ENCODE data around the gene MMP13. TPM values are rescaled to one million over a fixed set of nuclear protein-coding genes. Genes with fewer than 3 reads are reported as not detected.

Gene MMP13
- total RNA-seq, 2 experiments from 2014 or later, result not detected

- H3K4me3 Mint-ChIP-seq, result no peak overlapping the region
- H3K9me3 Mint-ChIP-seq (ENCODE audit: insufficient read depth), result no peaks in the 10 kb centered on the region
- CTCF ChIA-PET, result no interaction called here
- no peaks in the 10 kb centered on the region for H3K4me1 Mint-ChIP-seq (ENCODE audit: low read depth)
- peaks cover 19% of the 10 kb centered on the region for H3K27me3 Mint-ChIP-seq (ENCODE audit: low read depth)
- DNase-seq (no peak), ATAC-seq (no peak)
- no peak overlapping the region for H3K27ac Mint-ChIP-seq
- POLR2A ChIA-PET, result no interaction called here
- no peaks in the 10 kb centered on the region for H3K36me3 Mint-ChIP-seq (ENCODE audit: low read depth)
Observed at GRCh38 chr11:102972853-102973252, 17.3 kb upstream of the MMP13 start.

- H3K27me3 Mint-ChIP-seq (ENCODE audit: low read depth), result peaks cover 19% of the 10 kb centered on the region
- no peak overlapping the region for H3K27ac Mint-ChIP-seq
- H3K4me1 Mint-ChIP-seq (ENCODE audit: low read depth), result no peaks in the 10 kb centered on the region
- ATAC-seq (no peak), DNase-seq (no peak)
- no peaks in the 10 kb centered on the region for H3K9me3 Mint-ChIP-seq (ENCODE audit: insufficient read depth)
- ChIA-PET CTCF (no interaction called here), POLR2A (no interaction called here)
- H3K4me3 Mint-ChIP-seq, result no peak overlapping the region
- no peaks in the 10 kb centered on the region for H3K36me3 Mint-ChIP-seq (ENCODE audit: low read depth)
Observed at GRCh38 chr11:102971766-102972165, 16.2 kb upstream of the MMP13 start.

- H3K4me1 Mint-ChIP-seq (ENCODE audit: low read depth), result no peaks in the 10 kb centered on the region
- no peak for DNase-seq
- H3K4me3 Mint-ChIP-seq, result no peak overlapping the region
- peaks cover 20% of the 10 kb centered on the region for H3K27me3 Mint-ChIP-seq (ENCODE audit: low read depth)
- no peaks in the 10 kb centered on the region for H3K9me3 Mint-ChIP-seq (ENCODE audit: insufficient read depth)
- POLR2A ChIA-PET, result no interaction called here
- H3K27ac Mint-ChIP-seq, result no peak overlapping the region
- CTCF ChIA-PET, result no interaction called here
- no peak for ATAC-seq
- no peaks in the 10 kb centered on the region for H3K36me3 Mint-ChIP-seq (ENCODE audit: low read depth)
Observed at GRCh38 chr11:102967497-102967896, 12.0 kb upstream of the MMP13 start.

GRCh38 chr11:102966011-102966410, 10.5 kb upstream of the MMP13 start:
- no peaks in the 10 kb centered on the region for H3K9me3 Mint-ChIP-seq (ENCODE audit: insufficient read depth)
- H3K4me3 Mint-ChIP-seq, result no peak overlapping the region
- POLR2A ChIA-PET, result no interaction called here
- CTCF ChIA-PET, result interaction anchor here (1.5 kb wide), 1 partner anchor 70 kb away, joined by 4 read pairs; no protein-coding TSS in a partner anchor
- no peaks in the 10 kb centered on the region for H3K36me3 Mint-ChIP-seq (ENCODE audit: low read depth)
- H3K4me1 Mint-ChIP-seq (ENCODE audit: low read depth), result no peaks in the 10 kb centered on the region
- DNase-seq, result no peak
- H3K27ac Mint-ChIP-seq, result no peak overlapping the region
- ATAC-seq, result no peak
- peaks cover 12% of the 10 kb centered on the region for H3K27me3 Mint-ChIP-seq (ENCODE audit: low read depth)

GRCh38 chr11:102964867-102965266, 9.3 kb upstream of the MMP13 start:
- Mint-ChIP-seq H3K4me1 (ENCODE audit: low read depth) (no peaks in the 10 kb centered on the region), H3K9me3 (ENCODE audit: insufficient read depth) (no peaks in the 10 kb centered on the region), H3K27me3 (ENCODE audit: low read depth) (peaks cover 6% of the 10 kb centered on the region), H3K27ac (no peak overlapping the region), H3K4me3 (no peak overlapping the region), H3K36me3 (ENCODE audit: low read depth) (no peaks in the 10 kb centered on the region)
- POLR2A ChIA-PET, result no interaction called here
- ATAC-seq (no peak), DNase-seq (no peak)
- CTCF ChIA-PET, result interaction anchor here (1.5 kb wide), 2 partner anchors 23 to 71 kb away, joined by 4 to 5 read pairs; no protein-coding TSS in a partner anchor

GRCh38 chr11:102957953-102958352, 2.4 kb upstream of the MMP13 start:
- ChIA-PET POLR2A (no interaction called here), CTCF (no interaction called here)
- no peaks in the 10 kb centered on the region for H3K4me1 Mint-ChIP-seq (ENCODE audit: low read depth)
- no peak overlapping the region for H3K4me3 Mint-ChIP-seq
- H3K9me3 Mint-ChIP-seq (ENCODE audit: insufficient read depth), result no peaks in the 10 kb centered on the region
- no peak overlapping the region for H3K27ac Mint-ChIP-seq
- DNase-seq, result no peak
- peaks cover 9% of the 10 kb centered on the region for H3K27me3 Mint-ChIP-seq (ENCODE audit: low read depth)
- no peak for ATAC-seq
- H3K36me3 Mint-ChIP-seq (ENCODE audit: low read depth), result no peaks in the 10 kb centered on the region

- H3K4me1 Mint-ChIP-seq (ENCODE audit: low read depth), result no peaks in the 10 kb centered on the region
- ATAC-seq, result no peak
Observed at GRCh38 chr11:102950622-102951081, 4.9 kb downstream of the MMP13 start.

GRCh38 chr11:102946237-102946636, 9.3 kb downstream of the MMP13 start:
- CTCF ChIA-PET, result interaction anchor here (1.3 kb wide), 1 partner anchor 31 kb away, joined by 4 read pairs; no protein-coding TSS in a partner anchor
- Mint-ChIP-seq H3K36me3 (ENCODE audit: low read depth) (no peaks in the 10 kb centered on the region), H3K27me3 (ENCODE audit: low read depth) (peaks cover 4% of the 10 kb centered on the region)

More at GRCh38 chr11:102950622-102951081, 4.9 kb downstream of the MMP13 start:
- DNase-seq, result no peak
- Mint-ChIP-seq H3K27ac (no peak overlapping the region), H3K4me3 (no peak overlapping the region), H3K27me3 (ENCODE audit: low read depth) (peaks cover 7% of the 10 kb centered on the region), H3K9me3 (ENCODE audit: insufficient read depth) (no peaks in the 10 kb centered on the region), H3K36me3 (ENCODE audit: low read depth) (no peaks in the 10 kb centered on the region)
- ChIA-PET POLR2A (interaction anchor here (0.6 kb wide), 1 partner anchor 86 kb away, joined by 3 read pairs; no protein-coding TSS in a partner anchor), CTCF (no interaction called here)

GRCh38 chr11:102940714-102941588, 14.6 kb downstream of the MMP13 start:
- no peak overlapping the region for H3K27ac Mint-ChIP-seq
- no peak overlapping the region for H3K4me3 Mint-ChIP-seq
- H3K9me3 Mint-ChIP-seq (ENCODE audit: insufficient read depth), result no peaks in the 10 kb centered on the region
- CTCF ChIA-PET, result interaction anchor here (0.7 to 2.6 kb wide), 19 partner anchors 8 to 647 kb away, joined by 3 to 13 read pairs (median 3); no protein-coding TSS in a partner anchor
- H3K36me3 Mint-ChIP-seq (ENCODE audit: low read depth), result no peaks in the 10 kb centered on the region
- DNase-seq, result peak; percentile 54
- peak; percentile 82 for ATAC-seq
- H3K27me3 Mint-ChIP-seq (ENCODE audit: low read depth), result peaks cover 2% of the 10 kb centered on the region
- POLR2A ChIA-PET, result no interaction called here
- H3K4me1 Mint-ChIP-seq (ENCODE audit: low read depth), result peaks cover 2% of the 10 kb centered on the region

More at GRCh38 chr11:102946237-102946636, 9.3 kb downstream of the MMP13 start:
- no peak overlapping the region for H3K27ac Mint-ChIP-seq
- H3K9me3 Mint-ChIP-seq (ENCODE audit: insufficient read depth), result no peaks in the 10 kb centered on the region
- no peak for DNase-seq
- POLR2A ChIA-PET, result no interaction called here
- no peak for ATAC-seq
- H3K4me3 Mint-ChIP-seq, result no peak overlapping the region
- no peaks in the 10 kb centered on the region for H3K4me1 Mint-ChIP-seq (ENCODE audit: low read depth)

- no peak overlapping the region for H3K4me3 Mint-ChIP-seq
- ChIA-PET POLR2A (no interaction called here), CTCF (no interaction called here)
- no peaks in the 10 kb centered on the region for H3K9me3 Mint-ChIP-seq (ENCODE audit: insufficient read depth)
- DNase-seq, result no peak
- H3K4me1 Mint-ChIP-seq (ENCODE audit: low read depth), result peaks cover 2% of the 10 kb centered on the region
- H3K27me3 Mint-ChIP-seq (ENCODE audit: low read depth), result peaks cover 2% of the 10 kb centered on the region
- ATAC-seq, result no peak
- no peak overlapping the region for H3K27ac Mint-ChIP-seq
- no peaks in the 10 kb centered on the region for H3K36me3 Mint-ChIP-seq (ENCODE audit: low read depth)
Observed at GRCh38 chr11:102936864-102937509, 18.5 kb downstream of the MMP13 start.

GRCh38 chr11:102935514-102935913, 20.0 kb downstream of the MMP13 start:
- no peaks in the 10 kb centered on the region for H3K9me3 Mint-ChIP-seq (ENCODE audit: insufficient read depth)
- ATAC-seq, result no peak

GRCh38 chr11:102934735-102935134, 20.8 kb downstream of the MMP13 start:
- POLR2A ChIA-PET, result no interaction called here
- Mint-ChIP-seq H3K4me1 (ENCODE audit: low read depth) (no peaks in the 10 kb centered on the region), H3K27ac (no peak overlapping the region), H3K36me3 (ENCODE audit: low read depth) (no peaks in the 10 kb centered on the region), H3K27me3 (ENCODE audit: low read depth) (peaks cover 2% of the 10 kb centered on the region), H3K9me3 (ENCODE audit: insufficient read depth) (no peaks in the 10 kb centered on the region), H3K4me3 (no peak overlapping the region)
- ATAC-seq (no peak), DNase-seq (no peak)
- CTCF ChIA-PET, result no interaction called here

More at GRCh38 chr11:102935514-102935913, 20.0 kb downstream of the MMP13 start:
- Mint-ChIP-seq H3K27me3 (ENCODE audit: low read depth) (peaks cover 2% of the 10 kb centered on the region), H3K36me3 (ENCODE audit: low read depth) (no peaks in the 10 kb centered on the region), H3K4me3 (no peak overlapping the region), H3K4me1 (ENCODE audit: low read depth) (no peaks in the 10 kb centered on the region), H3K27ac (no peak overlapping the region)
- ChIA-PET POLR2A (no interaction called here), CTCF (no interaction called here)
- no peak for DNase-seq
